Nephron progenitor cell (in vitro differentiated cells): Measurements from ENCODE around the gene ASTN2.

Experiments used
- DNase-seq: peaks from one replicate; pipeline ENCODE4 v3.0.0; 2021
- H3K27ac Mint-ChIP-seq: 2 replicates; pipeline ENCODE4 v1.8.0; 2021; ENCODE audit warnings: mild to moderate bottlenecking, moderate library complexity, mixed read lengths
- H3K27me3 Mint-ChIP-seq: 2 replicates; pipeline ENCODE4 v1.8.0; 2021; ENCODE audit warnings: mild to moderate bottlenecking, low read depth, mixed read lengths; ENCODE audit not compliant: poor library complexity
- H3K36me3 Mint-ChIP-seq: 2 replicates; pipeline ENCODE4 v1.8.0; 2021; ENCODE audit warnings: low read depth, mixed read lengths
- H3K4me1 Mint-ChIP-seq: 2 replicates; pipeline ENCODE4 v1.8.0; 2021; ENCODE audit warnings: mixed read lengths
- H3K4me3 Mint-ChIP-seq: 2 replicates; pipeline ENCODE4 v1.8.0; 2021; ENCODE audit warnings: mild to moderate bottlenecking, moderate library complexity, mixed read lengths
- H3K9me3 Mint-ChIP-seq: 2 replicates; pipeline ENCODE4 v1.8.0; 2021; ENCODE audit warnings: mild to moderate bottlenecking, moderate library complexity, mixed read lengths
- TF ChIP-seq, protein P1 (sequence below): fragments of 200-600 bp; sonication (generic); IDR thresholded peaks from 2 replicates; pipeline ENCODE4 v1.5.0; 2021; ENCODE audit warnings: antibody characterized with exemption

Gene ASTN2

DNA sequence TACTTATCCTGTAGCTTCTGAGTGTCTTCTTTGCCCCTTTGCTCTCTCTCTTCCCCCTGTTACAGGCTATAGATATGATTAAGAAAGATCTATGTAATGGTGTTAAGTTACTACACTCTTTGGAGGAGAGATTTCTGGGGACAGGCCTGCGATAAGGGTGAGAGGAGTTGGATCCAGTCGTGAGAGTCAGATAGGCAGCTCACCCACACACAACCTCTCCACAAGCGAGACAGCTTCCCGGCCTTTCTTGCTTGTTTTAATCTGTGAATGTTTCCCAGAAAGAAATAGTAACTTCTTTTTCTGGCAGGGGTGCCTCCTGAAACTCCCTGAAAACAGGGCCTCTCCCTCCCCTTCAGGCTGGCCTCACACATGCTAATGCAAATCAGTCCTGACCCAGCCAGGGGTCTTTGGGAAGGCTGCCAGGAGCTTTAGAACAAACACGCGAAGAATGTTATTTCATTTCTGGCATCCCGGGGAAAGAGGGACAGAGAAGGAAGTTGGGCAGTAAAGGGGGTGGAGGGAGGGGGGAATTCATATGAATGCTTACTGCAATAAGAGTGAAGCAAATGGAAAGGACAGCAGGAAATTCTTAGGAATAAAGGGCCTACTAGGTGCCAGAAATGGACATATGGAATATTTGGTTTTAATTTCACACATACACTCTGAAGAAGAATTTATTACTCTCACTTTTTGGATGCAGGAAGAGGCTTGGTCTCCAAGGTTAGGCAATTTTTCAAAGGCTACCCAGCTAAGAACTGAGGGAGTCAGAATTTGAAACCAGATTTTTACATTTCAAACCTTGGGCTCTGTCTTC is 943.6 kb downstream of the ASTN2 start:
- no peaks in the 10 kb centered on the region for H3K36me3 Mint-ChIP-seq
- H3K9me3 Mint-ChIP-seq = no peaks in the 10 kb centered on the region
- peaks cover 39% of the 10 kb centered on the region for H3K4me1 Mint-ChIP-seq
- no peak overlapping the region for H3K4me3 Mint-ChIP-seq
- peak overlapping the region; percentile 63 for H3K27ac Mint-ChIP-seq
- TF ChIP-seq, protein P1, sequence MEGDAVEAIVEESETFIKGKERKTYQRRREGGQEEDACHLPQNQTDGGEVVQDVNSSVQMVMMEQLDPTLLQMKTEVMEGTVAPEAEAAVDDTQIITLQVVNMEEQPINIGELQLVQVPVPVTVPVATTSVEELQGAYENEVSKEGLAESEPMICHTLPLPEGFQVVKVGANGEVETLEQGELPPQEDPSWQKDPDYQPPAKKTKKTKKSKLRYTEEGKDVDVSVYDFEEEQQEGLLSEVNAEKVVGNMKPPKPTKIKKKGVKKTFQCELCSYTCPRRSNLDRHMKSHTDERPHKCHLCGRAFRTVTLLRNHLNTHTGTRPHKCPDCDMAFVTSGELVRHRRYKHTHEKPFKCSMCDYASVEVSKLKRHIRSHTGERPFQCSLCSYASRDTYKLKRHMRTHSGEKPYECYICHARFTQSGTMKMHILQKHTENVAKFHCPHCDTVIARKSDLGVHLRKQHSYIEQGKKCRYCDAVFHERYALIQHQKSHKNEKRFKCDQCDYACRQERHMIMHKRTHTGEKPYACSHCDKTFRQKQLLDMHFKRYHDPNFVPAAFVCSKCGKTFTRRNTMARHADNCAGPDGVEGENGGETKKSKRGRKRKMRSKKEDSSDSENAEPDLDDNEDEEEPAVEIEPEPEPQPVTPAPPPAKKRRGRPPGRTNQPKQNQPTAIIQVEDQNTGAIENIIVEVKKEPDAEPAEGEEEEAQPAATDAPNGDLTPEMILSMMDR = no peak
- no peaks in the 10 kb centered on the region for H3K27me3 Mint-ChIP-seq
- DNase-seq = peak; percentile 38

DNA sequence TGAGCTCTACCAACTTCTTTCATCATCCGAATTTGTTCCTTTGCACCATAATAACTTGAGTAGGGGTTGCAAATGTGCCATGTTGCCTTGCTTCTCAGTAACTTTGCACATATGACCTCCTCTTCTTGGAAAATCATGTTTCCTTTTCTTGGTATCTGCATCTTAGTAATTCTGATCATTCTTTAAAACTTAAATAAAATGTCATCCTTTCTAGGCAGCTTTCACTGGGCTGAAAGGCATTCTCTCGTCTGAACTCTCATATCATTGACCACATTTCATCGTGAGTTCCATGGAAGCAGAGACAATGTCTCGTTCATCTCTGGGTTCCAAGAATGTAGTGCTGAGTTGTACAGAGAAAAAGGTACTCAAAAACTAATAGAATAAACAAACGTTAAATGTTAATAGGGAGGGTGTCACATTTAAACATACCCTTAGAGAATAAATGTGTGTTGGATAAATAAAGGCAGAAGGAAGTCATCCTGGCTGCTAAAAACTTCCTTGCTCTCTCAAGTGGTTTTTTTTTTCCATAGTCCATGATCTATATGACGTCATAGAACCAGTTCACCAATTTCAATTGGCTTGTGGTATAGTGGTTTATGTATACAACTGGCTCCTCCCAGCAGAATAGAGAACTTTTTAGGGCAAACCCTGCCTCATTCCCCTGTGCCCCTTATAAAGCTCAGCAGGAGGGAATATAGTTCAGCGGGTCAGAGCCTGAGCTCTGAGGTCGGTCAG is 945.9 kb downstream of the ASTN2 start:
- no peaks in the 10 kb centered on the region for H3K9me3 Mint-ChIP-seq
- H3K4me1 Mint-ChIP-seq = peaks cover 33% of the 10 kb centered on the region

DNA sequence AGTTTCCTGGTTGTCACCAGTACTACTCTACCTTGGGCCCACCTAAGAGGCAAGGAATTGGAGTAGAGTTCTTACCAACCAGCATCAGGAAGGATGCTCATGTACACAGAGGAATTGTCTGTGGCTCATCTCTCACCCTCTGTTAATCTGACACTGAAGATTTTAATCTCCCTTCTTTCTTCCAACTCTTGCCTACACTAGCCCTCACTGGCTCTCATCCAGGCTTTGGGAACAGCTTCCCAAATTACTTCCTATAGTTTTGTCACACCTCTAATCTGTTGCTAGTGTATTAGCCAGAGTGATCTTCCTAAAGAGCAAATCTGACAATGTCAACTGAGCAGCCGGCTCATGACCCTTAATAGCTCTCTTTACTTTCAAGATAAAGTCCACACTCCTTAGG is 946.5 kb downstream of the ASTN2 start:
- Mint-ChIP-seq H3K36me3 (no peaks in the 10 kb centered on the region), H3K27me3 (no peaks in the 10 kb centered on the region), H3K4me1 (peaks cover 33% of the 10 kb centered on the region), H3K4me3 (no peak overlapping the region), H3K9me3 (no peaks in the 10 kb centered on the region), H3K27ac (peak overlapping the region; percentile 78)
- TF ChIP-seq, protein P1 = no peak
- DNase-seq = no peak

More for the DNA sequence above, 945.9 kb downstream of the ASTN2 start:
- no peaks in the 10 kb centered on the region for H3K36me3 Mint-ChIP-seq
- no peak overlapping the region for H3K4me3 Mint-ChIP-seq
- H3K27ac Mint-ChIP-seq = no peak overlapping the region
- H3K27me3 Mint-ChIP-seq = no peaks in the 10 kb centered on the region
- TF ChIP-seq, protein P1 = no peak
- DNase-seq = no peak

DNA sequence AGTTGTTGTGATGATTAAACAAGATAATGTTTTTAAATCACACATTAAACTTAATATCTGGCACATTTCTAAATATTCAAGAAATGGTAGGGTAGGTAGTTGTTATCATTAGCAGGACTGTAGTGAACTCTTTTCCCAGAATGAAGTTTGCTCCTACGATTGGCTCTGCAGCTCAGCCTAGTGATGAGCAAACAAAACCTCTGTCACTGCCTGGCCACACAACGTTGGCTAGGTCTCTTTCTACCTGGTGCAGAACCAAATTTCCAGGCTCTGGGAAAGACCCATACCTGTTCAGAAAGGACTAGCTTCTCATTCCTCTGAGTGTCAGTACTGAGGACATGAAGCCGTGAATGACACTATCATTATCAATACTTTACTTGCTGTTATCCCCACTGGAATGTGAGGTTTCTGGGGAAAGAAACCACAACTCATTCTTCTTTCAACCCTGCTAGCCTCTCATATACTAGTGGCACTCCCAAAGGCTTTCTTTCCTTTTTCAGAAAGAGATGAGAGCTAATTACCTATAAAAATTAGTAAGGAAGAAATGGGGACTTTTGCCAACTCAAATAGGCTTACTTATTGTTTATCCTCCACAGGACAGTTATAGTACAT is 947.0 kb downstream of the ASTN2 start:
- Mint-ChIP-seq H3K4me3 (no peak overlapping the region), H3K4me1 (peaks cover 33% of the 10 kb centered on the region), H3K9me3 (no peaks in the 10 kb centered on the region), H3K27me3 (peaks cover 4% of the 10 kb centered on the region), H3K36me3 (no peaks in the 10 kb centered on the region), H3K27ac (no peak overlapping the region)
- TF ChIP-seq, protein P1 = no peak
- no peak for DNase-seq

DNA sequence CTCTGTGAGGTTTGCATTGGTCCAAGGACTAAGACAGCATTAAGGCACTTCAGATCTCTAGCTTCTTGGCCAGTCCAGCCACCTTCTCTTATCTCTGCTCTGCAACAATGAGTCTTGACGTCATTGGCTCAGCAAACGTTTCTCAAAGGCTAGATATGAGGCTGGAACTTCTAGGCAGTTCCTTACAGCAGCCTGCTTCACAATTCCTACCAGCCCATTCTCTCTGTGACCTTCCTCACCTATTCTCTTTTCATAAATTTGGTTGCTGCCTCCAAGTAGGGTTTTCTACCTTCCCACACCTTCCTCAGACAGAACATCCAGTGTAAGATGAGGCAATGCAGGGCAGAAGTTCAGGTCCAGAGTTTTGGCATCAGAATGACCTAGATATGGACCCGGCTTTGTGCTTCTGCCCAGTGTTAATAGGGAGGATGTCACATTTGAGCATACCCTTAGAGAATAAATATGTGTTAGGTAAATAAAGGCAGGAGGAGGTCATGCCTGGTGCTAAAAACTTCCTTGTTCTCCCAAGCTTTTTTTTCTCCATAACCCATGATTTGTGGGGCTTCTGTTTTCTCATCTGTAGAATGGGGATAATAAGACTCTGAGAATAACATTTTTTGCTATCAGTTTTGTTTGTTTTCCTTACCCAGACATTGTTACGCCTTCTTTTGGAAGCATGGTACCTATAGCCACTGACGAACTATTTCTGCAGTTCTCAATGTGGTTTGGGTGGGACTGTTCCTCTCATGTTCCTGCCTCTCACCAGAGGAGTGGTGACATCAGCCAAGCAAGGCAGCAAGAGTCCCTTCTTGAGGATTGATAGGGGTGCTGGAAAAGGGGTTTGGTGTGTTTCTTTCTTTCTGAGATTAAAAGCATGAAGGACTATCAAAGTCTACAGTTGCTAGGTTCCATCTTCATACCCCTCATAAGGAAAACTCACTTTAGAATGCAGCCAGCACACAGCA is 948.3 kb downstream of the ASTN2 start:
- TF ChIP-seq, protein P1 = no peak
- Mint-ChIP-seq H3K27me3 (peaks cover 6% of the 10 kb centered on the region), H3K36me3 (no peaks in the 10 kb centered on the region), H3K4me3 (no peak overlapping the region), H3K27ac (peak overlapping the region; percentile 18), H3K4me1 (peaks cover 25% of the 10 kb centered on the region), H3K9me3 (no peaks in the 10 kb centered on the region)
- DNase-seq = no peak
